Lower leg skin (tissue), 4 donors: ENCODE data around the gene TUBGCP6. TPM values are rescaled to one million over a fixed set of nuclear protein-coding genes. Genes with fewer than 3 reads are reported as not detected.

Experiments
- DNase-seq, 2 donors: peaks; one replicate each; pipeline ENCODE4 v3.0.0-alpha.2; 2019; ENCODE audit warnings: low spot score in 2 of 2
- H3K4me3 ChIP-seq: fragments of 200-600 bp; sonication (generic); 2 replicates; pipeline ENCODE4 v1.5.1; 2017; ENCODE audit warnings: mild to moderate bottlenecking, low read depth; ENCODE audit not compliant: poor library complexity, severe bottlenecking
- POLR2A ChIP-seq, 2 donors: fragments of 450-650 bp; IDR thresholded peaks; one replicate each; pipeline ENCODE4 v1.6.1; 2016 to 2017; ENCODE audit warnings: antibody characterized with exemption in 2 of 2, mild to moderate bottlenecking in 1 of 2, moderate library complexity in 1 of 2
- WGBS, 2 donors: methylation state at CpG; one replicate each; pipeline ENCODE4 v1.1.5; 2018; 5-methylcytosine and 5-hydroxymethylcytosine counted together
- intact Hi-C: fragments of 100-400 bp; cut with DNase I; formaldehyde crosslinking; loops from one replicate; pipeline ENCODE4 v1.15.0; 2023; ENCODE audit warnings: low total_unique reads
- total RNA-seq, 4 donors: library from RNA; depleted of rRNA; stranded (reverse); fragments of >200 nt; gene quantifications; one replicate each; pipeline ENCODE4 v1.1.0, GENCODE V29; 2016
- TF ChIP-seq, protein P1 (sequence below), 3 donors: fragments of 450-650 bp; IDR thresholded peaks; one replicate each; pipeline ENCODE4 v1.5.1; 2016; ENCODE audit warnings: antibody characterized with exemption in 3 of 3, mild to moderate bottlenecking in 3 of 3, moderate library complexity in 2 of 3

TUBGCP6 gene
- total RNA-seq, 4 donors from 2014 or later, result 37.1 to 67.0 (median 52.5) TPM

DNA sequence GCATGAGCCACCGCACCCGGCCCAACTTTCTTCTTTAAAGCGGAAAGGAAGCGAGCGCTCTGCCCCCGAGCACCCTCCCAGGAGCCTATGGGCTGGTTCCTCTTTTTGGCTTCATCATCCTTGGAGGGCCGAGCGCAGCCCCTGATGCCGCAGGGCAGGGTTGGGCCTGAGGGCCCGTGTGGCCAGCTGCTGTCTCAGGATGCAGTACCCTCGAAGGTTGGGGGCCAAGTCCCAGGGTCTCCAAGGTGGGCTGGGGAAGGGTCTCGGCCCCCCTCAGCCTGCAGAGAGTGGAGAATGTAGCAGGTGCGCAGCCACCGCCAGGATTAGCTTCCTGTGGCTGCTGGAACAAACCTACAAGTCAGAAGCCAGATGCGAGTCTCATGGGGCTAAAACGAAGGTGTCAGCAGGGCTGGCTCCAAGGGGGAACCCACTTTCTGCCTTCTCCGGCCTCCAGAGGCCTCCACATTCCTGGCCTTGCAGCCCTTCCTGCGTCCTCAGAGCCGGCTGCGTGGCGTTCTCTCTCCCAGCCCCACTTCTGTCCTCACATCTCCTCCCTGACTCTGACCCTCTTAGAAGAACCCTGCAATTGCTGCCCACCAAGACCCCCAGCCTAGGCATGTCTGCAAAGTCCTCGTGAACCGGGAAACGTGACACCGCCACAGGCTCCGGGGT, 71.4 kb downstream of the TUBGCP6 start:
- 80 to 83% methylated on average over 24 to 26 of the region's 26 CpGs for WGBS, 2 donors
- intact Hi-C loops, result no loop called here
- no peak for DNase-seq

GRCh38 chr22:50171965-50172421, 72.8 kb downstream of the TUBGCP6 start:
- WGBS, 2 donors, result 51 to 69% methylated on average over 11 to 13 of the region's 13 CpGs
- no peak overlapping the region for H3K4me3 ChIP-seq
- TF ChIP-seq, protein P1, sequence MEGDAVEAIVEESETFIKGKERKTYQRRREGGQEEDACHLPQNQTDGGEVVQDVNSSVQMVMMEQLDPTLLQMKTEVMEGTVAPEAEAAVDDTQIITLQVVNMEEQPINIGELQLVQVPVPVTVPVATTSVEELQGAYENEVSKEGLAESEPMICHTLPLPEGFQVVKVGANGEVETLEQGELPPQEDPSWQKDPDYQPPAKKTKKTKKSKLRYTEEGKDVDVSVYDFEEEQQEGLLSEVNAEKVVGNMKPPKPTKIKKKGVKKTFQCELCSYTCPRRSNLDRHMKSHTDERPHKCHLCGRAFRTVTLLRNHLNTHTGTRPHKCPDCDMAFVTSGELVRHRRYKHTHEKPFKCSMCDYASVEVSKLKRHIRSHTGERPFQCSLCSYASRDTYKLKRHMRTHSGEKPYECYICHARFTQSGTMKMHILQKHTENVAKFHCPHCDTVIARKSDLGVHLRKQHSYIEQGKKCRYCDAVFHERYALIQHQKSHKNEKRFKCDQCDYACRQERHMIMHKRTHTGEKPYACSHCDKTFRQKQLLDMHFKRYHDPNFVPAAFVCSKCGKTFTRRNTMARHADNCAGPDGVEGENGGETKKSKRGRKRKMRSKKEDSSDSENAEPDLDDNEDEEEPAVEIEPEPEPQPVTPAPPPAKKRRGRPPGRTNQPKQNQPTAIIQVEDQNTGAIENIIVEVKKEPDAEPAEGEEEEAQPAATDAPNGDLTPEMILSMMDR (IDR thresholded peaks at IDR 0.05), result no peak
- TF ChIP-seq POLR2A (IDR thresholded peaks at IDR 0.05), result no peak
- intact Hi-C loops, result no loop called here
- no peak for DNase-seq

More for the DNA sequence above, 71.4 kb downstream of the TUBGCP6 start:
- H3K4me3 ChIP-seq, result no peak overlapping the region
- TF ChIP-seq, protein P1 (IDR thresholded peaks at IDR 0.05), result no peak
- TF ChIP-seq POLR2A (IDR thresholded peaks at IDR 0.05), result no peak

DNA sequence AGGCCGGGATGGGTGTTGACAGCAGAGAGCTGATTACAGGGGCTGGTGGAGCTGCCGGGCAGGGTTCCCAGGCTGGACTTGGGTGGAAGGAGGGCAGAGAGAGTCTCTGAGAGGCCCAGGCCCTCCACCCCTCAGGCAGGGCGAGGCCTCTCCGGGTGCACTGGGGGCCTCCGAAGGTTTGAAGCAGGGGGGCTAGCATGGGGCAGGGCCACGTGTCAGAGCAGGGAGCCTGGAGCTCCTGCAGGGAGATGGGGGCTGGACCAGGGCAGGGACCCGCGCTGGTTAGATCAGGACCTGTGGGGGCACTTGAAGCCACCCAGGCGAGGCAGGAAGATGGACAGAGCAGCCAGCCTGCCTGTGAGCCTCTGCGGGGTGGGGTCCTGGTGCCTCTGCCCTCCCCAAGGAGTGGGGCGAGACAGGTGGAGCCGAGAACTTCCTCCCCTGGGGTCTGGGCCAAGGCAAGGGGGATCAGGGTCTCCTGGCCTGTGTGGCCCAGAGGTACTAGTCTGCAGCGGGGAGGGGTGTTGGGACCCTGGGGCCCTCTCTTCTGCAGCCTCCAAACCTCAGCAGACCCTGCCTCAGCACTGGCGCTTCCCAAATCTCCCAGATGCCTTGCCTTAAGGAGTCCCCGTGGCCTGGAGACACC, 73.4 kb downstream of the TUBGCP6 start:
- intact Hi-C loops, result no loop called here
- 68 to 73% methylated on average over 11 of the region's 15 CpGs for WGBS, 2 donors
- H3K4me3 ChIP-seq, result no peak overlapping the region
- DNase-seq, result no peak
- TF ChIP-seq POLR2A (IDR thresholded peaks at IDR 0.05), result no peak
- TF ChIP-seq, protein P1 (IDR thresholded peaks at IDR 0.05), result no peak

GRCh38 chr22:50170453-50171318, 74.1 kb downstream of the TUBGCP6 start, which contains the start of gene PANX2:
Gene PANX2 (plus strand): TSS chr22:50170731. CDS start chr22:50170731, 0 bp downstream.
- TF ChIP-seq POLR2A (IDR thresholded peaks at IDR 0.05), result no peak
- TF ChIP-seq, protein P1 (IDR thresholded peaks at IDR 0.05), result no peak
- WGBS, 2 donors, result 24 to 32% methylated on average over 25 to 29 of the region's 105 CpGs
- intact Hi-C loops, result no loop called here
- no peak within 1 kb of the TSS for H3K4me3 ChIP-seq
- DNase-seq, result no peak

DNA sequence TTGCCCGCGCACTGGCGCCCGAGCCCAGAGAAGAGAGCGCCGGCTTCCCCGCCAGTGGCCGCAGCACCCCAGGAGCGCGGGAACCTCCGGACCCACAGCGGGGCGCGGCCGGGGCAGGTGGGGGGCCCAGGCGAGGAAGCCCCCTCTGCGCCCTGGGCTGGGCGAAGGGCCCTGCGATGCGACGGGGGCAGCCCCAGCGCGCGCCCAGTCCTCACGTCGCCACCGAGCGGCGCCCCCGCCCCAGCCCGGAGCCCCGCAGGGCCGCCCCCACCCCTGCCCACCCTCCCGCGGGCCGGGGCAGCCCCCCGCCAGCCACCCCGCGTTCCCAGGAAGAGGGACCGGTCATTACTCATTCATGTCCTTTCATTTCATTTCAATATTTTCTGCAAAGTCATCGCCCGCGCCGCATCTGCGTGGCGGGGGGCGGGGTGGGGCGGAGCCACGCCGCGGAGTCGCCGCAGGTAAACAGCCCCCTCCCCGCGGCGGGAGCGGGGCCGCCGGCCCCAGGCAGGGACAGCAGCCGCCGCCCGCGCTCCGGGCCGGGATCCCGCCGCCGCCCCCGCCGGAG, 75.0 kb downstream of the TUBGCP6 start:
- 0 to 1% methylated on average over 24 to 29 of the region's 70 CpGs for WGBS, 2 donors
- DNase-seq, result no peak
- TF ChIP-seq, protein P1 (IDR thresholded peaks at IDR 0.05), result no peak
- TF ChIP-seq POLR2A (IDR thresholded peaks at IDR 0.05), result no peak
- H3K4me3 ChIP-seq, result no peak overlapping the region
- intact Hi-C loops, result no loop called here
